Bronchial epithelial cell (primary cell): ENCODE results near the gene HERC4. TPM values are rescaled to one million over a fixed set of nuclear protein-coding genes. Genes with fewer than 3 reads are reported as not detected.
A peak's percentile ranks its signal among the peaks of the same experiment; 100 is the strongest.
"Not testable (repeated sequence)": the region's sequence is repeated elsewhere in the genome, so short reads cannot be mapped to it uniquely, and the experiment has no call there.

Experiments
- DNase-seq: peaks from one replicate; pipeline ENCODE4 v3.0.0-alpha.2; 2010; ENCODE audit warnings: low read depth
- FAIRE-seq: peaks from 2 replicates; lab custom pipeline; 2011; peaks lifted over from hg19 to GRCh38; lab: Jason Lieb, UNC
- H3K27me3 ChIP-seq: 2 replicates; pipeline ENCODE4 v1.5.1; 2011; ENCODE audit warnings: low read length; ENCODE audit not compliant: control insufficient read depth, insufficient read depth
- H3K36me3 ChIP-seq: 2 replicates; pipeline ENCODE4 v1.5.1; 2011; ENCODE audit warnings: low read length; ENCODE audit not compliant: control insufficient read depth, insufficient read depth
- H3K4me3 ChIP-seq: 2 replicates; pipeline ENCODE4 v1.5.1; 2011; ENCODE audit warnings: mild to moderate bottlenecking, low read depth, low read length, control low read depth
- total RNA-seq: library from RNA; depleted of rRNA; stranded (reverse); fragments of >200 nt; gene quantifications from 2 replicates; pipeline ENCODE4 v1.2.1, GENCODE V29; 2014
- TF ChIP-seq, protein P1 (sequence below): IDR thresholded peaks from 2 replicates; pipeline ENCODE4 v1.5.1; 2011; ENCODE audit warnings: mild to moderate bottlenecking, moderate library complexity, low read length, control low read depth, inconsistent platforms; ENCODE audit not compliant: insufficient read depth, severe bottlenecking

HERC4 gene
- total RNA-seq, 1 donor from 2014 or later, result 37.9 TPM

- Histone ChIP-seq H3K27me3 (no peaks in the 10 kb centered on the region), H3K36me3 (peaks cover 10% of the 10 kb centered on the region), H3K4me3 (no peak overlapping the region)
- no peak for FAIRE-seq
- TF ChIP-seq, protein P1, sequence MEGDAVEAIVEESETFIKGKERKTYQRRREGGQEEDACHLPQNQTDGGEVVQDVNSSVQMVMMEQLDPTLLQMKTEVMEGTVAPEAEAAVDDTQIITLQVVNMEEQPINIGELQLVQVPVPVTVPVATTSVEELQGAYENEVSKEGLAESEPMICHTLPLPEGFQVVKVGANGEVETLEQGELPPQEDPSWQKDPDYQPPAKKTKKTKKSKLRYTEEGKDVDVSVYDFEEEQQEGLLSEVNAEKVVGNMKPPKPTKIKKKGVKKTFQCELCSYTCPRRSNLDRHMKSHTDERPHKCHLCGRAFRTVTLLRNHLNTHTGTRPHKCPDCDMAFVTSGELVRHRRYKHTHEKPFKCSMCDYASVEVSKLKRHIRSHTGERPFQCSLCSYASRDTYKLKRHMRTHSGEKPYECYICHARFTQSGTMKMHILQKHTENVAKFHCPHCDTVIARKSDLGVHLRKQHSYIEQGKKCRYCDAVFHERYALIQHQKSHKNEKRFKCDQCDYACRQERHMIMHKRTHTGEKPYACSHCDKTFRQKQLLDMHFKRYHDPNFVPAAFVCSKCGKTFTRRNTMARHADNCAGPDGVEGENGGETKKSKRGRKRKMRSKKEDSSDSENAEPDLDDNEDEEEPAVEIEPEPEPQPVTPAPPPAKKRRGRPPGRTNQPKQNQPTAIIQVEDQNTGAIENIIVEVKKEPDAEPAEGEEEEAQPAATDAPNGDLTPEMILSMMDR, result no peak
- peak; percentile 15 for DNase-seq
Observed at GRCh38 chr10:68007356-68007755, 67.7 kb downstream of the HERC4 start.

- Histone ChIP-seq H3K4me3 (no peak overlapping the region), H3K27me3 (no peaks in the 10 kb centered on the region), H3K36me3 (peaks cover 5% of the 10 kb centered on the region)
- no peak for FAIRE-seq
- no peak for DNase-seq
- TF ChIP-seq, protein P1, result no peak
Observed at GRCh38 chr10:68001539-68001938, 73.5 kb downstream of the HERC4 start.

- DNase-seq, result no peak
- FAIRE-seq, result no peak
- Histone ChIP-seq H3K36me3 (peaks cover 5% of the 10 kb centered on the region), H3K4me3 (no peak overlapping the region), H3K27me3 (no peaks in the 10 kb centered on the region)
- TF ChIP-seq, protein P1, result no peak
Observed at GRCh38 chr10:68001000-68001399, 74.1 kb downstream of the HERC4 start.

DNA sequence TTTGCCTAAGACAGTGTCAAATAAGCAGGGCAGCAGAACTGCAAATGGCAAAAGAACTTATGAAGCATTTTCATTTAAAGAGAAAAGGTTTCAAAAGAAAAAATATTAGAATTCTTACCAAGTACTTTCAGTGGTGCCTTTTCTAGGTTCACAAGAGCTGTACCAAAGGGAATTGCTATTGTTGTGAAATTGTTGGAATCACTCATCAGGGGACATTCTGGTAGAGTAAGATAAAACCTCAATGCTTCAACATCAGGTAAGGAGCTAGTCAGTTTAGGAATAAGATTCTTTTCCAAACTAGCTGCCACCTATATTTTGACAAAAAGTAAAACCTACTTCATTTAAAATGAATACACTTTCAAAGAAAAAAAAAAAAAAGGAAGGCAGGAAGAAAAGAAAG lies 85.0 kb downstream of the HERC4 start:
- H3K27me3 ChIP-seq, result no peaks in the 10 kb centered on the region
- no peak for FAIRE-seq
- H3K4me3 ChIP-seq, result no peak overlapping the region
- DNase-seq, result no peak
- peaks cover 6% of the 10 kb centered on the region for H3K36me3 ChIP-seq
- TF ChIP-seq, protein P1, result no peak

DNA sequence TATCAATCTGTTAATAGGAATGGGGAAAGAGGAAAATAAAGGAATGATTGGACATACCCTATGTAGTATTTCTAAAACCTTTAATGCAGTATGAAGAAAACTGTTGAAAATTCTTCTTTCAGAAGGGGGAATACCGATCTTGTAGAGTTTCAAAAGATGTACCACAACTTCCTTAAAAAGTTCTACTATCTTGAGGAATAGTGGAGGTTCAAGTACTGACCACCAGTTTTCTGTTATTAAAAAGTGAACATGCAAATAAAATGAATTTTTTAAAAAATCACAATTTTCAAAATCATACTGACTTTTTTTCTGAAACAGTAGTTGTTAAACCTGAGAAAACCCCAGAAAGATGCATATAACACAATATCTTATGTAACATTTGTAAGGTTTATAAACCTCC lies 86.5 kb downstream of the HERC4 start:
- H3K27me3 ChIP-seq, result no peaks in the 10 kb centered on the region
- H3K36me3 ChIP-seq, result peaks cover 6% of the 10 kb centered on the region
- H3K4me3 ChIP-seq, result no peak overlapping the region
- FAIRE-seq (no peak), DNase-seq (no peak)
- TF ChIP-seq, protein P1, result no peak

DNA sequence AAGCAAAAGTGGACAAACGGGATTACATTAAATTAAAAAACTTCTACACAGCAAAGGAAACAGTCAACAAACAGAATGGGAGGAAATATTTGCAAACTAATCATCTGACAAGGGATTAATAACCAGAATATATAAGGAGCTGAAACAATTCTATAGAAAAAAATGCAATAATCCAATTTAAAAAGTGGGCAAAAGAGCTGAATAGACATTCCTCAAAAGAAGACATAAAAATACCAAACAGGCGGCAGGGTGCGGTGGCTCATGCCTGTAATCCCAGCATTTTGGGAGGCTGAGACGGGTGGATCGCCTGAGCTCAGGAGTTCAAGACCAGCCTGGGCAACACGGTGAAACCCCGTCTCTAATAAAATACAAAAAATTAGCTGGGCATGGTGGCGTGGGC lies 92.5 kb downstream of the HERC4 start:
- H3K4me3 ChIP-seq, DNase-seq, H3K36me3 ChIP-seq, FAIRE-seq, H3K27me3 ChIP-seq: not testable (repeated sequence)
